ENCODE results near the gene ARHGEF28. TPM values are rescaled to one million over a fixed set of nuclear protein-coding genes. Genes with fewer than 3 reads are reported as not detected.
A peak's percentile ranks its signal among the peaks of the same experiment; 100 is the strongest.

Gene ARHGEF28
- total RNA-seq, 4 donors from 2014 or later, result 16.9 to 29.7 (median 25.7) TPM

DNA sequence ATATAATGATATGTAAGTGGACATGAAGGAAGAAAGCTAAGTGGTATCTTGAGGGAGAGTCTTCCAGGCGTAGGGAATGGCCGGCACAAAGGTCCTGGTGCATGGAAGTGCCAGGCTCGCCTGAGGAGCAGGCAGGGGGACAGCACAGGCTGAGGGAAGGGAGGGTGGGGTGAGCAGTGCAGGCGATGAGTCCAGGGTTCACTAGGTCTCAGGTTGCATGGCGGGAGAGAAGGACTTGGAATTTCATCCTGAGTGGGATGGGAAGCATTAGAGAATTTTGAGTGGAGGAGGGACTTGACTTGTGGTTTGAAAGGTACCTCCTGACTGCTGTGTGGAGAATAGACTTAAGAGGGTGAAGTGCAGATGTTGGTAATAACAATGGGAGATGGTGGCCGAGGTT is 268.9 kb downstream of the ARHGEF28 start:
- no peak overlapping the region for H3K27ac ChIP-seq
- H3K4me1 ChIP-seq, result no peaks in the 10 kb centered on the region
- TF ChIP-seq, protein P1, sequence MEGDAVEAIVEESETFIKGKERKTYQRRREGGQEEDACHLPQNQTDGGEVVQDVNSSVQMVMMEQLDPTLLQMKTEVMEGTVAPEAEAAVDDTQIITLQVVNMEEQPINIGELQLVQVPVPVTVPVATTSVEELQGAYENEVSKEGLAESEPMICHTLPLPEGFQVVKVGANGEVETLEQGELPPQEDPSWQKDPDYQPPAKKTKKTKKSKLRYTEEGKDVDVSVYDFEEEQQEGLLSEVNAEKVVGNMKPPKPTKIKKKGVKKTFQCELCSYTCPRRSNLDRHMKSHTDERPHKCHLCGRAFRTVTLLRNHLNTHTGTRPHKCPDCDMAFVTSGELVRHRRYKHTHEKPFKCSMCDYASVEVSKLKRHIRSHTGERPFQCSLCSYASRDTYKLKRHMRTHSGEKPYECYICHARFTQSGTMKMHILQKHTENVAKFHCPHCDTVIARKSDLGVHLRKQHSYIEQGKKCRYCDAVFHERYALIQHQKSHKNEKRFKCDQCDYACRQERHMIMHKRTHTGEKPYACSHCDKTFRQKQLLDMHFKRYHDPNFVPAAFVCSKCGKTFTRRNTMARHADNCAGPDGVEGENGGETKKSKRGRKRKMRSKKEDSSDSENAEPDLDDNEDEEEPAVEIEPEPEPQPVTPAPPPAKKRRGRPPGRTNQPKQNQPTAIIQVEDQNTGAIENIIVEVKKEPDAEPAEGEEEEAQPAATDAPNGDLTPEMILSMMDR (IDR thresholded peaks at IDR 0.05), result no peak
- no peak for TF ChIP-seq EP300 (IDR thresholded peaks at IDR 0.05)
- no peak for TF ChIP-seq POLR2AphosphoS5 (IDR thresholded peaks at IDR 0.05)
- TF ChIP-seq POLR2A (IDR thresholded peaks at IDR 0.05), result no peak
- peaks cover 0 to 42% of the 10 kb centered on the region in 2 donors for H3K36me3 ChIP-seq
- 86 to 100% methylated on average over 5 to 6 of the region's 6 CpGs for WGBS, 2 donors (ENCODE audit: low coverage in 1 of 2)
- no peak overlapping the region for H3K4me3 ChIP-seq
- no peak for ATAC-seq
- H3K27me3 ChIP-seq, result no peaks in the 10 kb centered on the region
- no peaks in the 10 kb centered on the region for H3K9me3 ChIP-seq

DNA sequence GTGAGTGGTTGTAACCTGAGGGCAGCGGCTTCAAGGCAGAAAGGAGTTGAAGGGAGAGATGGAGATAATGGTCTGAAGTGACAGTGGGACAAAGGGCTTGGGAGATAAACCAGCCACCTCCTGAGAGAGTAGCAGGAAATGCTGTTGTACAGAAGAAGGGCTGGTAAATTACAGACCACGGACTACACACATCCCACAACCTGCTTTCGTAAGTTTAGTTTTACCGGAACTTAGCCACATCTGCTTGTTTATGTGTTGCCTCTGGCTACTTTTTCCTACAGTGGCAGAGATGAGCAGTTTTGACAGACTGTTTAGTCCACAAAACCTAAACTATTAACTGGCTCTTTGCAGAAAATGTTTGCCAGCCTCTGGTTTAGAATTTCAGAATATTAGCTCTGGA is 269.5 kb downstream of the ARHGEF28 start:
- no peaks in the 10 kb centered on the region for H3K4me1 ChIP-seq
- TF ChIP-seq POLR2AphosphoS5 (IDR thresholded peaks at IDR 0.05) (no peak), EP300 (IDR thresholded peaks at IDR 0.05) (no peak), POLR2A (IDR thresholded peaks at IDR 0.05) (no peak)
- TF ChIP-seq, protein P1 (IDR thresholded peaks at IDR 0.05), result no peak
- WGBS, 2 donors (ENCODE audit: low coverage in 1 of 2), result 88 to 92% methylated on average over 2 to 4 of the region's 4 CpGs
- H3K36me3 ChIP-seq, result peaks cover 0 to 36% of the 10 kb centered on the region in 2 donors
- H3K9me3 ChIP-seq, result no peaks in the 10 kb centered on the region
- ATAC-seq, result peak; percentile 27
- no peak overlapping the region for H3K4me3 ChIP-seq
- H3K27me3 ChIP-seq, result no peaks in the 10 kb centered on the region
- H3K27ac ChIP-seq, result no peak overlapping the region

DNA sequence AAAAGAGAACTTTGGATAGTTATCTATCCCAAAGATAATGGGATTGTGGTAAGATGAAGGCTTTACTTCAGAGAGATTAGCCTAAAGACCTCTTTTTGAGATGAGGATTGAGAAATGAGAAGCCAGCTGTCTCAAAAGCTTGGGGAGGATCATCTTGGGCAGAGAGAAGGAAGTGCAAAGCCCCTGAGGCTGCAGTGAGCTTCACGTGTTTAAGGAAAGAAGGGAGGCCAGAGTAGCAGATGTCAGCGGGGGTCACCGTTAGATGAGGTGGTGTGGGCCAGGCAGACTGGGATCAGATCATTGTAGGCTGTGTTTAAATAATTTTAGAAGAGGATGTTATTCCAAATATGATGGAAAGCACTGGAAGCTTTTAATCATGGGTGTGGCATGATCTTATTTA is 270.1 kb downstream of the ARHGEF28 start:
- no peak for ATAC-seq
- H3K27me3 ChIP-seq, result no peaks in the 10 kb centered on the region
- no peak for TF ChIP-seq EP300 (IDR thresholded peaks at IDR 0.05)
- no peak for TF ChIP-seq POLR2AphosphoS5 (IDR thresholded peaks at IDR 0.05)
- TF ChIP-seq POLR2A (IDR thresholded peaks at IDR 0.05), result no peak
- TF ChIP-seq, protein P1 (IDR thresholded peaks at IDR 0.05), result no peak
- no peaks in the 10 kb centered on the region for H3K9me3 ChIP-seq
- H3K36me3 ChIP-seq, result peaks cover 0 to 33% of the 10 kb centered on the region in 2 donors
- 81 to 83% methylated on average over 2 to 3 of the region's 3 CpGs for WGBS, 2 donors (ENCODE audit: low coverage in 1 of 2)
- no peaks in the 10 kb centered on the region for H3K4me1 ChIP-seq
- H3K4me3 ChIP-seq, result no peak overlapping the region
- no peak overlapping the region for H3K27ac ChIP-seq

DNA sequence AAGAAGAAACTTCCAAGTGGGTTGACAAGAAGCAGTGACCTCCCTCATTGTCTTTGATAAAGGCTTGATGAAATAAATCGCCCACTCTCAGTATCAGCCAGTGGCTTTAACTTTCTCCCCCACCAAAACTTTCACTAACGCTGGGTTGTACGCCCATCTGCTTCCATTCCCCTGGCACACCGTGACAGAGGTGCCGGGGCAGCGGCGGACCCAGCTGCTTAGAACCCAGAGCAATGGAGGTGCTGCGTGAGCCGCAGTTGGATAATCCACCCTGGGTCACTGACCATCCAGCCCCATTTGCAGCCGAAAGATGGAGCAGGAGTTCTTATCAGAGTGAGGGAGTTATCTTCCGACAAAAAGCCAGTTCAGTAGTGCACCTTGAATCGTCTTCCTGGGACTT is 270.7 kb downstream of the ARHGEF28 start:
- Histone ChIP-seq H3K9me3 (no peaks in the 10 kb centered on the region), H3K36me3 (peaks cover 0 to 29% of the 10 kb centered on the region in 2 donors), H3K4me3 (no peak overlapping the region), H3K27ac (no peak overlapping the region), H3K4me1 (no peaks in the 10 kb centered on the region), H3K27me3 (no peaks in the 10 kb centered on the region)
- 83 to 97% methylated on average over 3 to 12 of the region's 12 CpGs for WGBS, 2 donors (ENCODE audit: low coverage in 1 of 2)
- TF ChIP-seq EP300 (IDR thresholded peaks at IDR 0.05), result no peak
- TF ChIP-seq, protein P1 (IDR thresholded peaks at IDR 0.05), result no peak
- TF ChIP-seq POLR2A (IDR thresholded peaks at IDR 0.05), result no peak
- ATAC-seq, result no peak

DNA sequence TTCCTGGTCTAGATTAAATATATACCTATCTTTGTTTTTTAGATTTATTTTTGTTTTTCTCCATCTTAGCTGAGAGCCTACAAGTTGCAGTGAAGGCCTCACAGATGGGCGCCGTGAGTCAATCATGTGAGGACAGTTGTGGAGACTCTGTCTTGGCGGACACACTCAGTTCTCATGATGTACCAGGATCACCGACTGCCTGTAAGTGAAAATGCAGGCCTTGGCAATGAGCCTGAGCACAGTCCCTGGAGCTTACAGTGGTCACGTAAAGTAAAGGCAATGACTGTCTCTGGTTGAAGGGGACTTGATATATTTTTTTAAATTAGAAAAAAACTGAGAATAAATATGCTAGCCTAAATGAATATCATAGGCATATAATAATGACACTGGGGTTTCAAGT is 271.9 kb downstream of the ARHGEF28 start:
- WGBS, 2 donors (ENCODE audit: low coverage in 1 of 2), result 81% methylated on average over 5 of the region's 5 CpGs; no CpG with 5 or more reads in 1 of the 2 donors
- Histone ChIP-seq H3K27me3 (no peaks in the 10 kb centered on the region), H3K4me1 (no peaks in the 10 kb centered on the region), H3K4me3 (no peak overlapping the region), H3K36me3 (peaks cover 0 to 21% of the 10 kb centered on the region in 2 donors), H3K9me3 (no peaks in the 10 kb centered on the region), H3K27ac (no peak overlapping the region)
- no peak for ATAC-seq
- TF ChIP-seq POLR2A (IDR thresholded peaks at IDR 0.05), result no peak
- no peak for TF ChIP-seq POLR2AphosphoS5 (IDR thresholded peaks at IDR 0.05)
- TF ChIP-seq EP300 (IDR thresholded peaks at IDR 0.05), result no peak
- TF ChIP-seq, protein P1 (IDR thresholded peaks at IDR 0.05), result no peak
